RWPE2 (cell line): ENCODE measurements around the gene B4GALT3.
A peak's percentile ranks its signal among the peaks of the same experiment; 100 is the strongest.

Source experiments
- ATAC-seq: fragments of 200-7000 bp; cut with Tn5 transposase; 3 replicates; pipeline ENCODE4 v1.9.1; 2021; ENCODE audit warnings: low read depth
- DNase-seq: peaks from one replicate; pipeline ENCODE4 v3.0.0-alpha.2; 2020; ENCODE audit warnings: low spot score
- H3K27ac ChIP-seq: fragments of 450-650 bp; 2 replicates; pipeline ENCODE4 v1.5.1; 2017; ENCODE audit warnings: mild to moderate bottlenecking; ENCODE audit not compliant: poor library complexity, severe bottlenecking
- H3K27me3 ChIP-seq: fragments of 250-450 bp; sonication (Bioruptor Pico); 2 replicates; pipeline ENCODE4 v1.5.1; 2021; ENCODE audit warnings: mild to moderate bottlenecking, moderate library complexity; ENCODE audit not compliant: insufficient read depth, poor library complexity, severe bottlenecking
- H3K36me3 ChIP-seq: fragments of 250-450 bp; sonication (Bioruptor Pico); 2 replicates; pipeline ENCODE4 v1.5.1; 2020; ENCODE audit warnings: low read depth, mild to moderate bottlenecking, moderate library complexity
- H3K4me1 ChIP-seq: fragments of 250-450 bp; sonication (Bioruptor Pico); 2 replicates; pipeline ENCODE4 v1.5.1; 2021; ENCODE audit warnings: mild to moderate bottlenecking, moderate library complexity; ENCODE audit not compliant: insufficient read depth, poor library complexity, severe bottlenecking
- H3K4me3 ChIP-seq: fragments of 250-450 bp; sonication (Bioruptor Pico); 2 replicates; pipeline ENCODE4 v1.5.1; 2021; ENCODE audit warnings: mild to moderate bottlenecking, moderate library complexity; ENCODE audit not compliant: severe bottlenecking
- H3K9me3 ChIP-seq: fragments of 250-450 bp; sonication (Bioruptor Pico); 2 replicates; pipeline ENCODE4 v1.5.1; 2021; ENCODE audit warnings: mild to moderate bottlenecking, moderate library complexity; ENCODE audit not compliant: severe bottlenecking
- TF ChIP-seq, protein P1 (sequence below): fragments of 450-650 bp; IDR thresholded peaks from one replicate; pipeline ENCODE4 v1.5.1; 2017; ENCODE audit warnings: mild to moderate bottlenecking, moderate library complexity; ENCODE audit not compliant: poor library complexity, severe bottlenecking

B4GALT3 gene

DNA sequence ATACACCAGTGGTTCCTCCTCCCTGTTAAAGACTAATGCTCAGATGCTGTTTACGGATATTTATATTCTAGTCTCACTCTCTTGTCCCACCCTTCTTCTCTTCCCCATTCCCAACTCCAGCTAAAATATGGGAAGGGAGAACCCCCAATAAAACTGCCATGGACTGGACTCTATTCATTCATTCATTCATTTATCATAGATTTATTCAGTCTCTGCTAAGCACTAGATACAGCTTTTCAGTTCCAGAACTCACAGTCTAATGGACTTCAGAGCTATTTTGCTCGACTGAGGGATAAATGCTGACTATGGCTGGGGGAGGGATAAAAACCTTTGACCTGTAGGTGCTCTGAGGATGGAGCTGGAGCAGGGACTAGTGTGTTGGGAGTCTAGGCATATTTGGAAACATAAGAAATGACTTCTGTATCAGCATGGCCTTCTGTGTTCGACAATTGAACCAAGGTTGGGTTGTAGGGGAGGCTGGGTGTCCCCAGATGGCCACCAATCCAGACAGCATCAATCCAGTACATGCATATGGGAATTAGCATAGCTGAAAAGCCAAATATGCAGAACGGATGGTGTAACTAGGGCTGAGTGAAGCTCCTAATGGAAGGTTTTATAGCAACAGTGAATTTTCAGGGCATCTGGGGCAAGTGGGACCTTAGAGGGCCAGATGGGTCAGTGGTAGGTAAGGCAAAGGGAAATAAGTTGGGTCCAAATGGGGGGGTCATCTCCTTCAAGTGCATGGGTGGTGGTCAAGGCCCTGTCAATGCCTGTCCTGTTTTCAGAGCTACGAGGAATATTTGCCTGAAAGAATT, 42.0 kb upstream of the B4GALT3 start:
- ATAC-seq: no peak
- H3K9me3 ChIP-seq: no peaks in the 10 kb centered on the region
- no peak overlapping the region for H3K4me3 ChIP-seq

DNA sequence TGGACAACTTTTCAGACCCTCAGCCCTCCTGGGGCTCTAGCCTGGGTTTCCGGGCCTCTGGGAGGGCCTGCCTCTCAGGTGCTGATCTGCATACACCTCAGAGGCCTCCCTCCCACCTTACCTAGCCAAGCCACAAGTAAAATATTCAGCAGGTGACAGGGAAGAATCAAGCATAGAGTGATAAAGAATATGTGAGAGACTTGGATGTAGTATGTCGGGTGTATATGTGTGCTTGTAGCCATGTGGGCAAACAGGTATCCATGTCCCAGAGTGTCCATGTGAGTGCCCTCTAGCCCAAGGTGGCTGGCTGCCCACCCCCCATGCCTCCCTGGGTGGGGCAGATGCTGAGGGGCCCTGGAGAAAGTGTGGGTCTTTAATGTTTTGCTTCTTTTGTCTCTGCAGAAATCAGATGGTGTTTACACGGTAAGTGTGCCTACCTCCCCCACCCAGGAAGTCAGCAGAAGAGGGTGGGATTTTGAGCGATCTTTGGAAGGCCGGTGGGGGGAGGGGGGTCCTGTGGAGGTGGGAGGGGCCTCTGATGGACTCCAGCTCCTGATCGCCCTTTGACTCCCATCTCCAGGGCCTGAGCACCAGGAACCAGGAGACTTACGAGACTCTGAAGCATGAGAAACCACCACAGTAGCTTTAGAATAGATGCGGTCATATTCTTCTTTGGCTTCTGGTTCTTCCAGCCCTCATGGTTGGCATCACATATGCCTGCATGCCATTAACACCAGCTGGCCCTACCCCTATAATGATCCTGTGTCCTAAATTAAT, 41.2 kb upstream of the B4GALT3 start:
- H3K4me3 ChIP-seq: no peak overlapping the region
- H3K27ac ChIP-seq: no peak overlapping the region
- H3K36me3 ChIP-seq: peaks cover 12% of the 10 kb centered on the region
- no peaks in the 10 kb centered on the region for H3K27me3 ChIP-seq
- no peak for ATAC-seq
- H3K9me3 ChIP-seq: no peaks in the 10 kb centered on the region
- TF ChIP-seq, protein P1, sequence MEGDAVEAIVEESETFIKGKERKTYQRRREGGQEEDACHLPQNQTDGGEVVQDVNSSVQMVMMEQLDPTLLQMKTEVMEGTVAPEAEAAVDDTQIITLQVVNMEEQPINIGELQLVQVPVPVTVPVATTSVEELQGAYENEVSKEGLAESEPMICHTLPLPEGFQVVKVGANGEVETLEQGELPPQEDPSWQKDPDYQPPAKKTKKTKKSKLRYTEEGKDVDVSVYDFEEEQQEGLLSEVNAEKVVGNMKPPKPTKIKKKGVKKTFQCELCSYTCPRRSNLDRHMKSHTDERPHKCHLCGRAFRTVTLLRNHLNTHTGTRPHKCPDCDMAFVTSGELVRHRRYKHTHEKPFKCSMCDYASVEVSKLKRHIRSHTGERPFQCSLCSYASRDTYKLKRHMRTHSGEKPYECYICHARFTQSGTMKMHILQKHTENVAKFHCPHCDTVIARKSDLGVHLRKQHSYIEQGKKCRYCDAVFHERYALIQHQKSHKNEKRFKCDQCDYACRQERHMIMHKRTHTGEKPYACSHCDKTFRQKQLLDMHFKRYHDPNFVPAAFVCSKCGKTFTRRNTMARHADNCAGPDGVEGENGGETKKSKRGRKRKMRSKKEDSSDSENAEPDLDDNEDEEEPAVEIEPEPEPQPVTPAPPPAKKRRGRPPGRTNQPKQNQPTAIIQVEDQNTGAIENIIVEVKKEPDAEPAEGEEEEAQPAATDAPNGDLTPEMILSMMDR: no peak
- H3K4me1 ChIP-seq: no peaks in the 10 kb centered on the region
- DNase-seq: no peak

More for the DNA sequence above, 42.0 kb upstream of the B4GALT3 start:
- Histone ChIP-seq H3K36me3 (peaks cover 4% of the 10 kb centered on the region; the same call in 1 of the 2 replicates), H3K27me3 (no peaks in the 10 kb centered on the region), H3K4me1 (no peaks in the 10 kb centered on the region), H3K27ac (no peak overlapping the region)
- no peak for DNase-seq
- TF ChIP-seq, protein P1: no peak

DNA sequence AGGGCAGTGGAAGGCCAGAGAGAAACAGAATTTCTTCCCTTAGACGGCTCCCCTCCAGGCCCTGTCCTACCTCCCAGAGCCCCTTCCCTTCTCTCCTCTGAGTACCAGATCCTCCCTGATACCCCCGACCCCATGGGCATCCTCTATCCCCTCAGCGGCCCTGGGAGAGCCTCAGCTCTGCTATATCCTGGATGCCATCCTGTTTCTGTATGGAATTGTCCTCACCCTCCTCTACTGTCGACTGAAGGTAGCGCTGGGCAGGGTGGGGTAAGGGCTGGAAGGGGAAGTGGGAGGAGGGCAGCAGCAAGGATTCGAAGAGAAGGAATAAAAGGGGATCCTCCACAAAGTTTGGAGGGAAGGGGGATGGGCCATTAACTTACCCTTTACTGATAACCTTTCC, 40.5 kb upstream of the B4GALT3 start:
- ATAC-seq: no peak
- H3K9me3 ChIP-seq: no peaks in the 10 kb centered on the region
- peaks cover 18% of the 10 kb centered on the region for H3K36me3 ChIP-seq
- TF ChIP-seq, protein P1: no peak
- no peaks in the 10 kb centered on the region for H3K27me3 ChIP-seq
- H3K4me1 ChIP-seq: no peaks in the 10 kb centered on the region
- no peak overlapping the region for H3K27ac ChIP-seq
- no peak overlapping the region for H3K4me3 ChIP-seq
- no peak for DNase-seq

DNA sequence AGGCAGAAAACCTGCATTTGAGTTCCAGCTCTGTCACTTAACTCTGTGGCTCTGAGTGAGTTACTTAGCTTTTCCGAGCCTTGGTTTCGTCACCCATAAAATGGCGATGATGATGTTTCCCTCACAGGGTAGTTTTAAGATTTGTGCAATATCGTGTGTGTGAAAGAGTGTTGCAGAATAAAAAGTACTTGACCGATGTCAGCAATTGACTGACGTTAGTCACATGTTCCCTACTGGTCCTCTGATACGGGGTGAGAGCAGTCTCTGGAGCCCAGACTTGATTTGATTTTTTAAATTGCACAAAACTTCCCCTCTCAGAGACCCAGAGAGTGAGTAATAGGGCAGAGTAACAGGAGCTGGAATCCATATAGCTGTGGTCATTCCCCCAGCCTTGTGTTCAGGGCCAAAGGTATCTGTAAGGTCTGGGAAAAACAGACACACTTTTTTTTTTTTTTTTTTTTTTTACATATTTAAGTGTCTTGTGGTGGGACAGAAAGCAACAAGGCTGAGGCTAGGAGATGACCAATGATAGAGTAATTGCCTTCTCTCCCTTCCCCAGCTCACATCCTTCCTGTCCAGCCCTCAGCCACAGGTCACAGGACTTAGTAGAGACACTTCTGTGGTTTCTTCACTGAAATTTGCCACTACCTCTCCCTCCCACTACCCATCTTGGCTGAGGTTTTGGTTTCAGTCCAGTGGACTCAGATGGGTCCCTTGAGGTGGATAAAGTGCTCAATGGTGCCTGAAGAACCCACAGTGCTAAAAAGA, 39.8 kb upstream of the B4GALT3 start:
- no peaks in the 10 kb centered on the region for H3K27me3 ChIP-seq
- H3K27ac ChIP-seq: no peak overlapping the region
- ATAC-seq (peak; percentile 40; the same call in 1 of the 3 replicates), DNase-seq (no peak)
- TF ChIP-seq, protein P1: no peak
- H3K4me1 ChIP-seq: no peaks in the 10 kb centered on the region
- peaks cover 25% of the 10 kb centered on the region for H3K36me3 ChIP-seq
- no peaks in the 10 kb centered on the region for H3K9me3 ChIP-seq
- no peak overlapping the region for H3K4me3 ChIP-seq
